KOPT-K1 (cell line): ENCODE data around the gene FHAD1.

Experiments used
- H3K27ac ChIP-seq: fragments of 200-600 bp; sonication (generic); 2 replicates; pipeline ENCODE4 v1.5.1; 2016; ENCODE audit warnings: antibody characterized with exemption, mild to moderate bottlenecking, low read depth, low read length; ENCODE audit not compliant: poor library complexity, severe bottlenecking
- H3K36me3 ChIP-seq: fragments of 200-600 bp; sonication (generic); 2 replicates; pipeline ENCODE4 v1.5.1; 2017; ENCODE audit warnings: antibody characterized with exemption, mild to moderate bottlenecking, low read length, moderate library complexity; ENCODE audit not compliant: insufficient read depth
- H3K9me3 ChIP-seq: fragments of 200-600 bp; sonication (generic); 2 replicates; pipeline ENCODE4 v1.5.1; 2017; ENCODE audit warnings: antibody characterized with exemption, low read length, mild to moderate bottlenecking; ENCODE audit not compliant: insufficient read depth, poor library complexity, severe bottlenecking

Gene FHAD1

DNA sequence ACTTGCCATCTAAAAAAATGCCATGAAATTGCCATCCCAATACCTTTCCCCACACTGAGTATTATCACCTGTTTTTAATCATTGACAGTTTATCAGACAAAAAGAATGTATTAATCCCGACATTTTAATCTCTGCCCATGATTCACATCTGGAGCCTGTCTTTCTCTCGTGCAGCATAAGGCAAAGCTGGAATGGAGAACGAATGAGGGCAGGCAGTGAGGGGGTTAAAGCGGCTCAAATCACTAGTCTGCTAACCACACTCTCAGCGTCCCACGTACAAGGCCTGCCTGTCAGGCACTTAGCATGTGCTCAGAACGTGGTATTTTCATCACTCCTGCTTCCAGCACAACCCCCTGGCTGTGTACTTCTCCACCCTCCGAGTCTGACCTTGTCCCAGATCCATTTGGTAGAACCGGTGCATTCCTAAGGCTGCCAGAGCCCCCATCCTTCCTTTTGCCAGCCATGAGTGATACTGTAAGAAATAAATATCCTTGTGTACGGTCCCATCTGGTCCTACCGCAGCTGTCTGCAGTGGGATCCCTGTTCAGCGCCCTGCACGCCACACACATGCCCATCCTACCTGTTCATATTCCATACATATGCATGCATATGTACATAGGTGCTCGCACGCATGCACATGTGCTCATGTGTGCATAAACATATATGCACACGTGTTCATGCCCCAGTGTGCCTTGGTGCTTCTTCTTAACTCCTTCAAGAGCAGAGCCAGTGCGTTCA, 34.6 kb upstream of the FHAD1 start:
- Histone ChIP-seq H3K9me3 (no peaks in the 10 kb centered on the region), H3K36me3 (no peaks in the 10 kb centered on the region), H3K27ac (no peak overlapping the region)

DNA sequence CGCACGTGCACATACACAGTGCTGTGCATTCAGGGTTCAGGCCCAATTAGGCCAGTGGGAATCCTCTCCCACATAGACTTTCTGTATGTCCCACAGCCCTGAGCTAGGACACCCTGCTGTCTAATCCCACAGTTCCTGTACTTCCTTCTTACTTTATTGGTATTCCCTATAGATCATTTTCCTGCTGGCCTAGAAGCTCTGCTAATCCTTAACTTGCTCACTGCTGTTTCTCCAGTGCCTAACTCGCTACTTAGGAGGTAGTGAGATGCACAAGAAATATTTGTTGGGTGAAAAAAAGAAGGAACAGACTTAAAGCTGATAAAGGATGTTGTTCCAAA, 34.1 kb upstream of the FHAD1 start:
- Histone ChIP-seq H3K27ac (no peak overlapping the region), H3K9me3 (no peaks in the 10 kb centered on the region), H3K36me3 (no peaks in the 10 kb centered on the region)

DNA sequence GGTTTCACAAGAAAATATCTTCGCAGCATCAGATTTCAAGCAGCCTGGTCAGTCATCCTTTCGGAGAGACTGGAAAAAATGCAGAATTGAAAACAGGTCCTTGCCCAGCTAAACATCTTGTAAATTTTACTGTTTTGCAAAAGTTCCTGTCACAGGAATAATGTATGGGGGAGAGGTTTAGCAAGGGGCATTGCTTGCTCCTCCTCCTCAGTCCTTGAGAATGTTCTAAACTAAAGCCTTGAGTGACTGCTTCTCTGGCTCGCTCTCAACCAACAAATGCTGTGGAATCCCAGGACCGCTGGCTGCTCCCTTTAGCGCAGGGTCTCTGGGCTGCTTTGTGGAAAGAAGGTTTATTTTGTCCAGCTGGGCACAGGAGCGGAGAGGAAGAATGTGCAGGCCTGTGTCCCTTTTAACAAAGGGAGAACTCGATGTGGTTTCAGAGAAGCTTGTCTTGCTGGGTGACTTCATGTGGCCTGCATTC, 33.6 kb upstream of the FHAD1 start:
- Histone ChIP-seq H3K9me3 (no peaks in the 10 kb centered on the region), H3K36me3 (no peaks in the 10 kb centered on the region), H3K27ac (no peak overlapping the region)

DNA sequence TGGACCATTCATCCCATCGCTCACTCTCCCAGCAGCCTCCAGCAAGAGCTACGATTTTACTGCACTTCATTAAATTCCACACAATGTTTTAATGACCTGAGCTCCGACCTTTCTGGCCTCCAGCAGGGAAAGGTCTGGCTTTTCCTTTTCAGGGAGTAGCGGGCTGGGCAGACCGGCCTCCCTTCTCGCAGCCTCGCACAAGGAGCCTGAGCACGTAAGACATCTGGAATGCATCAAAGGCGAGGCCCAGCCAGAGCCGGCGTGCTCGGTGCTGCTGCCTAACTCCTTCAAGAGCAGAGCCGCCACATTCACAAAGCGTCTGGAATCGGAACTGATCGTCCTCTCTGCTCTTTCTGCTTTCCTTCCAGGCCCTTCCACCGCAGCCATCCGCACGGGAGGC, 32.5 kb upstream of the FHAD1 start:
- Histone ChIP-seq H3K9me3 (no peaks in the 10 kb centered on the region), H3K27ac (no peak overlapping the region), H3K36me3 (no peaks in the 10 kb centered on the region)

- no peak overlapping the region for H3K27ac ChIP-seq
- no peaks in the 10 kb centered on the region for H3K36me3 ChIP-seq
- H3K9me3 ChIP-seq, result no peaks in the 10 kb centered on the region
Measured at GRCh38 chr1:15215116-15215515, 31.9 kb upstream of the FHAD1 start.

GRCh38 chr1:15217654-15218053, 29.4 kb upstream of the FHAD1 start:
- H3K27ac ChIP-seq, result no peak overlapping the region
- no peaks in the 10 kb centered on the region for H3K9me3 ChIP-seq
- no peaks in the 10 kb centered on the region for H3K36me3 ChIP-seq

DNA sequence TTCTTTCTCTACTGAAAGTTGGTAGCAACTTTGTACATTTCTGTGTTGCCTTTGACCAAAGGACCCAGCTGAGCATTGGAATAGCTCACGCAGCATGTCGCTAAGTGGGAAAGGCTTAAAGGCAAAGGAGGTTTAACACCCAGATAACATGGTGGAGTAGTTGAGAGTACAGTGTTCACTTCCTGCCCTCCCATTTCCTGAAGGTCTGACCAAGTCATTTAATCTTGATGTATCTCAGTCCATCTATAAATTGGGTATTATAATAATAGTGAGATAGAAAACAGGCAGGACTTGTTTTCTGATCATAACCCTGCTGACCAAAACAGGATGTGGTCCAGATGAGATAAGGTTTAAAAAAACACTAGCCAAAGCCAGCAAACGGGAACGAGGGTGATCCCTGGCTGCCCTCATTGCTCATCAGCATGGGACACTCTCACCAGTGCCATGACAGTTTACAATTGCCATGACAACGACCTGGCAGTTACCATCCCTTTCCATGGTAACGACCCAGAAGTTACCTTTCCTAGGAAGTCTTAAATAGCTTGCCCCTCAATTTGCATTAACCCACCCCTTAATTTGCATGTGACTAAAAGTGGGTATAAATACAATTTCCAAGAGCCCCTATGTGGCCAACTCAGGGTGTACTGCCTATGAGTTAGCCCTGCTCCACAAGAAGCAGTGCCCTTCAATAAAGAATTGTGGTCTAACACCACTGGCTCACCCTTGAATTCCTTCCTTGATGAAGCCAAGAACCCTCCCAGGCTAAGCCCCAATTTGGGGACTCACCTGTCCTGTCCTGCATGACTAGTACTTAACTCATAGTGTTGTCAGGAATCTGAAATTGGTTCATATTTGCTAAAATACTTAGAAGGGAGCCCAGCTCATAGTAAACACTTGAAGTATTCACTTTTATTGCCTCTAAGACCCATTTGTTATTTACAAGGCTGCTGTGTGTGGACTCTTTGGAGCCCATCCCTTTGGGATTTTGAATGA, 28.4 kb upstream of the FHAD1 start:
- H3K36me3 ChIP-seq, result no peaks in the 10 kb centered on the region
- no peaks in the 10 kb centered on the region for H3K9me3 ChIP-seq
- no peak overlapping the region for H3K27ac ChIP-seq

GRCh38 chr1:15219280-15220023, 27.6 kb upstream of the FHAD1 start:
- Histone ChIP-seq H3K27ac (no peak overlapping the region), H3K36me3 (no peaks in the 10 kb centered on the region), H3K9me3 (no peaks in the 10 kb centered on the region)

- no peaks in the 10 kb centered on the region for H3K36me3 ChIP-seq
- H3K27ac ChIP-seq, result no peak overlapping the region
- H3K9me3 ChIP-seq, result no peaks in the 10 kb centered on the region
Measured at GRCh38 chr1:15220024-15220392, 27.0 kb upstream of the FHAD1 start.

DNA sequence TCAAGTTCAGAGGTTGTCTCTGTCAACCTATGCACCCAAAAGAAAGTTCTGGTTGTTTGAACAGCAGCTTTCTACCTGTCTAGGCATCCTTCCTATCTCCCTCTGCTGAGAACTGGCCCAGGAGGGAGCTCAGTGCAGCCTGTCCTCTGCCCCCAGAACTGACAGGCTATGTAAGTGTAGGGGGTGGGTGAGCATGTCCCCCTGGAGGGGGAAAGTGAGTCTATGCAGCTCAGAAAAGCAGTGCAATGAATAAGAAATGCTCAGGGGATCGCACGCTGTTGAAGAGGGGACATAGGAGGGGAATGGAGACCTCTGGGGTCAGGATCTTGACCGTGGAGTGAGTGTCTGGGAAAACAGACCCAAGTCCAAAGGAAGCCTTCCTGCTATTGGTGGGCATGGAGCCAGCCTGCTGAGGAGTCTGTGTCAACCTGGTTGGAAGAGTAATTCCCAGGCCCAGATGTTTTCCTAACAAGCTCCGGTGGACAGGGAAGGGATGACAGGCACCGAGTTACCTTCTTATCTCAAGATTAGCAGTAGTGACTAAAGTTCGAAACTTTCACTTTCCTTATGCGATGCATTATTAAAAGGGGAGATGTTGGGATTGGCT, 26.1 kb upstream of the FHAD1 start:
- H3K36me3 ChIP-seq, result no peaks in the 10 kb centered on the region
- H3K9me3 ChIP-seq, result no peaks in the 10 kb centered on the region
- H3K27ac ChIP-seq, result no peak overlapping the region

GRCh38 chr1:15222653-15223303, 24.2 kb upstream of the FHAD1 start:
- Histone ChIP-seq H3K36me3 (no peaks in the 10 kb centered on the region), H3K9me3 (no peaks in the 10 kb centered on the region), H3K27ac (no peak overlapping the region)

- Histone ChIP-seq H3K27ac (no peak overlapping the region), H3K9me3 (no peaks in the 10 kb centered on the region), H3K36me3 (no peaks in the 10 kb centered on the region)
Measured at GRCh38 chr1:15224259-15224869, 22.7 kb upstream of the FHAD1 start.

DNA sequence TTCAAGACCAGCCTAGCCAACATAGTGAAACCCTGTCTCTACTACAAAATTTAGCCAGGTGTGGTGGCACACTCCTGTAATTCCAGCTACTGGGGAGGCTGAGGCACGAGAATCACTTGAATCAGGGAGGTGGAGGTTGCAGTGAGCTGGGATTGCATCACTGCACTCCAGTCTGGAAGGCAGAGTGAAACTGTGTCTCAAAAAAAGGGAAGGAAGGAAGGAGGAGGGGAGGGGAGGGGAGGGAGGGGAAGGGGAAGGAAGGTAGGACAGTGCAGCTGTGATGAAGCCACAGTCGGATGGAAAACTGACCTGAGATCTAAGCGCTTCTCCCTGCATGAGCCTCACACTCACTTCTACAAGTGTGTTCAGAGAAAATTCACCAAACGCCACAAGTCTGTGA, 22.0 kb upstream of the FHAD1 start:
- Histone ChIP-seq H3K36me3 (no peaks in the 10 kb centered on the region), H3K27ac (no peak overlapping the region), H3K9me3 (no peaks in the 10 kb centered on the region)

DNA sequence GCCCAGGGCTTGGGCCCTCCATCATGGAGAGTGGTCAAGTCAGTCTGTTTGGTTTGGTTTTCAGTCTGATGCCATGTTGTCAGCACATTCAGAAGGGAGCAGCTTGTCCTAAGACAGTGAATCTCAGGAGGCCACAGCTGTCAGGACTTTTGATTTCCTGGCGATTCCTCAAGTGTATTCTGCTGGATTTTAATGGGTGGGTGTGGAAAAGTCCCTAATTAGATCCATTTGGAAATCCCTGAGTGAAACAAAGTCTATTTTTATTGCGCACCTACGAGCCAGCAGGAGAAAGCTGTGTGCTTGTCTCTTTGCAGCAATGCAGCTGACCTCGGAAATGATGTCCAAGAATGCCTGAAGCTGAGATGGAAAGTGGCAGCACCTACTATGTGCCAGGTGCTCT, 21.6 kb upstream of the FHAD1 start:
- no peak overlapping the region for H3K27ac ChIP-seq
- no peaks in the 10 kb centered on the region for H3K36me3 ChIP-seq
- no peaks in the 10 kb centered on the region for H3K9me3 ChIP-seq
